ENCODE measurements around the gene MICAL2.

- no peak for TF ChIP-seq CTCF (conservative IDR thresholded peaks at IDR 0.05; ENCODE audit: low read length)
- TF ChIP-seq EZH2phosphoT487 (IDR thresholded peaks at IDR 0.05; ENCODE audit: borderline replicate concordance, low read depth, low read length): no peak
Observed at GRCh38 chr11:12289667-12290476, 179.5 kb downstream of the MICAL2 start.

All from OCI-LY7 (cell line).